Body of pancreas (tissue), 4 donors: ENCODE results near the gene RAB8A. TPM values are rescaled to one million over a fixed set of nuclear protein-coding genes. Genes with fewer than 3 reads are reported as not detected.
"Not testable (repeated sequence)": the region's sequence is repeated elsewhere in the genome, so short reads cannot be mapped to it uniquely, and the experiment has no call there.

Experiments used
- ATAC-seq: fragments of 150-250 bp; one replicate; pipeline ENCODE4 v1.9.1; 2016
- DNase-seq, 4 donors: peaks; one replicate each; pipeline ENCODE4 v3.0.0-alpha.2; 2019
- H3K27ac ChIP-seq, 4 donors: fragments of 200-600 bp; sonication (generic); 1 replicate in 3 of 4; 2 replicates in 1 of 4; pipeline versions ENCODE4 v1.5.1 to v1.6.1; 2016 to 2019; ENCODE audit warnings: mild to moderate bottlenecking in 1 of 4, mixed read lengths in 1 of 4, moderate library complexity in 1 of 4
- H3K27me3 ChIP-seq, 2 donors: fragments of 200-600 bp; sonication (generic); one replicate each; pipeline ENCODE4 v1.6.0; 2016; ENCODE audit warnings: mild to moderate bottlenecking in 1 of 2
- H3K36me3 ChIP-seq, 2 donors: fragments of 200-600 bp; sonication (generic); replicated peaks in 1 of 2; 2 replicates each; pipeline ENCODE4 v1.5.1; 2016; ENCODE audit warnings: low read depth in 2 of 2; ENCODE audit not compliant: insufficient read depth in 1 of 2
- H3K4me1 ChIP-seq: fragments of 200-600 bp; sonication (generic); one replicate; pipeline ENCODE4 v1.6.0; 2016
- H3K4me3 ChIP-seq, 2 donors: fragments of 200-600 bp; sonication (generic); 1 replicate in 1 of 2; 2 replicates in 1 of 2; pipeline ENCODE4 v1.5.1; 2016 to 2019
- H3K9me3 ChIP-seq, 3 donors: fragments of 200-600 bp; sonication (generic); 1 replicate in 2 of 3; 2 replicates in 1 of 3; pipeline ENCODE4 v1.5.1; 2016
- CTCF ChIP-seq, 7 experiments: fragments of 450-650 bp in 4 of 7; fragments of 200-600 bp in 3 of 7; sonication (generic) in 3 of 7; IDR thresholded peaks; one replicate each; pipeline ENCODE4 v1.5.1; 2016 to 2019; ENCODE audit warnings: antibody characterized with exemption in 7 of 7
- POLR2A ChIP-seq, 3 donors: fragments of 450-650 bp; IDR thresholded peaks; one replicate each; pipeline ENCODE4 v1.6.1; 2016; ENCODE audit warnings: antibody characterized with exemption in 3 of 3, mild to moderate bottlenecking in 2 of 3
- WGBS, 2 donors: methylation state at CpG; one replicate each; pipeline ENCODE4 v1.1.5; 2017; 5-methylcytosine and 5-hydroxymethylcytosine counted together
- intact Hi-C: fragments of 100-400 bp; cut with DNase I; formaldehyde crosslinking; loops from one replicate; pipeline ENCODE4 v1.15.1; 2023
- total RNA-seq, 2 donors: library from RNA; depleted of rRNA; stranded (reverse); fragments of >200 nt; gene quantifications; one replicate each; pipeline ENCODE4 v1.1.0, GENCODE V29; 2016

The RAB8A gene
- total RNA-seq, 2 donors from 2014 or later, result 15.5 to 32.2 TPM

- no peaks in the 10 kb centered on the region for H3K27me3 ChIP-seq
- no peaks in the 10 kb centered on the region for H3K9me3 ChIP-seq
- no peak overlapping the region for H3K4me3 ChIP-seq
- no peak for TF ChIP-seq POLR2A (IDR thresholded peaks at IDR 0.05)
- no peak for TF ChIP-seq CTCF (IDR thresholded peaks at IDR 0.05)
- H3K27ac ChIP-seq, result no peak overlapping the region
- H3K4me1 ChIP-seq, result peaks cover 36% of the 10 kb centered on the region
- ATAC-seq (no peak), DNase-seq (no peak)
- intact Hi-C loops, result no loop called here
- WGBS, 2 donors, result 66 to 89% methylated on average over 9 of the region's 9 CpGs
- H3K36me3 ChIP-seq, result peaks cover 0 to 13% of the 10 kb centered on the region in 2 donors
These were observed 3.8 kb downstream of the RAB8A start for GRCh38 chr19:16115301-16116039.

GRCh38 chr19:16116067-16116466, 4.4 kb downstream of the RAB8A start:
- ATAC-seq, result no peak
- H3K9me3 ChIP-seq, result no peaks in the 10 kb centered on the region
- peaks cover 0 to 13% of the 10 kb centered on the region in 2 donors for H3K36me3 ChIP-seq
- 59 to 61% methylated on average over 4 of the region's 4 CpGs for WGBS, 2 donors
- peaks cover 31% of the 10 kb centered on the region for H3K4me1 ChIP-seq
- TF ChIP-seq POLR2A (IDR thresholded peaks at IDR 0.05), result no peak
- TF ChIP-seq CTCF (IDR thresholded peaks at IDR 0.05), result no peak
- H3K27me3 ChIP-seq, result no peaks in the 10 kb centered on the region
- intact Hi-C loops, result no loop called here
- no peak overlapping the region for H3K27ac ChIP-seq
- DNase-seq, result no peak
- no peak overlapping the region for H3K4me3 ChIP-seq

GRCh38 chr19:16117594-16118033, 5.9 kb downstream of the RAB8A start:
- intact Hi-C loops, result no loop called here
- H3K36me3 ChIP-seq, result peaks cover 4 to 28% of the 10 kb centered on the region in 2 donors
- 77 to 91% methylated on average over 9 to 11 of the region's 11 CpGs for WGBS, 2 donors
- TF ChIP-seq POLR2A (IDR thresholded peaks at IDR 0.05) (no peak), CTCF (IDR thresholded peaks at IDR 0.05) (no peak)
- ATAC-seq, result no peak
- H3K27ac ChIP-seq, result no peak overlapping the region
- DNase-seq, result no peak
- H3K9me3 ChIP-seq, result no peaks in the 10 kb centered on the region
- H3K4me1 ChIP-seq, result peaks cover 25% of the 10 kb centered on the region
- H3K27me3 ChIP-seq, result no peaks in the 10 kb centered on the region
- H3K4me3 ChIP-seq, result no peak overlapping the region

- no peaks in the 10 kb centered on the region for H3K27me3 ChIP-seq
- TF ChIP-seq CTCF (IDR thresholded peaks at IDR 0.05) (no peak), POLR2A (IDR thresholded peaks at IDR 0.05) (no peak)
- ATAC-seq, result no peak
- WGBS, 2 donors, result 80 to 96% methylated on average over 9 to 12 of the region's 12 CpGs
- DNase-seq, result peak in 1 of 4 donors; percentile 58
- H3K4me1 ChIP-seq, result peaks cover 15% of the 10 kb centered on the region
- intact Hi-C loops, result no loop called here
- H3K27ac ChIP-seq, result peak overlapping the region in 1 of 4 donors; percentile 60
- H3K9me3 ChIP-seq, result no peaks in the 10 kb centered on the region
- no peak overlapping the region for H3K4me3 ChIP-seq
- peaks cover 4 to 30% of the 10 kb centered on the region in 2 donors for H3K36me3 ChIP-seq
These were observed 6.9 kb downstream of the RAB8A start for GRCh38 chr19:16118489-16119033.

- DNase-seq, result peak in 1 of 4 donors; percentile 23
- intact Hi-C loops, H3K27me3 ChIP-seq, H3K4me3 ChIP-seq, H3K9me3 ChIP-seq, ATAC-seq: not testable (repeated sequence)
- H3K27ac ChIP-seq, result peak overlapping the region in 1 of 4 donors; percentile 2
- H3K36me3 ChIP-seq, result peaks cover 4 to 30% of the 10 kb centered on the region in 2 donors
- H3K4me1 ChIP-seq, result peaks cover 10% of the 10 kb centered on the region
- 83 to 87% methylated on average over 13 to 19 of the region's 19 CpGs for WGBS, 2 donors
These were observed 7.6 kb downstream of the RAB8A start for GRCh38 chr19:16119075-16119857.
